Dedifferentiated amniotic fluid mesenchymal stem cell (primary cell): ENCODE data around the gene LRRC49.

ENCODE experiments used
- DNase-seq: peaks from one replicate; pipeline ENCODE4 v3.0.0-alpha.2; 2016; ENCODE audit errors: extremely low spot score

Gene LRRC49

GRCh38 chr15:71088155-71088554 lies 195.5 kb downstream of the LRRC49 start:
- DNase-seq = no peak

GRCh38 chr15:71088683-71089082 lies 196.1 kb downstream of the LRRC49 start:
- DNase-seq = no peak

- no peak for DNase-seq
Measured at GRCh38 chr15:71089801-71090200, 197.2 kb downstream of the LRRC49 start.

- DNase-seq = no peak
Measured at GRCh38 chr15:71091601-71092000, 199.0 kb downstream of the LRRC49 start.

DNA sequence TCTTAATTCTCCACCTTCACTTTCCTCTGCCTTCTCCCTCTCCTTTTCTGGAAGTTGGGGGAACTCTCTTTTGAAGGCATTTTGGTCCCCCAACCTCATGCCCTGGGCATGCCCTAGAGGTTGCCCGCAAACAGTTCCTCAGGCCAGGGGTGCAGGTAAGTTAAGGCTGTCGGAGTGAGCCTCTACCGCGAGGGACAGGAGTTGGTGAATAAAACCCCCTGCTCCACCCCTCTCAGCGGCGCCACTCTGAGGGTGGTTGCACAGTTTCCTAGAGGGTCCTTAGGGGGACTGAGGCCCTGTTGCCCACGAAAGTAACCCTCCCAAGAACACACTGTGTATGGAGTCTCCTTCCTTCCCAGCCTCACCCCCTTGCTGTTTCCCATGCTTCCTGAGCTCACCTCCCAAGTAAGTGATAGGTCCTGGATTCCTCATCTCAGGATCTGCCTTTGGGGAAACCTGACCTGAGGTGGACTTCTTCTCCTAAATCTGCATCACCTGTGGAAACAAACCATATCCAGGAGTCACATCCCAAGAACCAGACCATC lies 199.5 kb downstream of the LRRC49 start:
- no peak for DNase-seq

GRCh38 chr15:71093054-71094024 lies 200.7 kb downstream of the LRRC49 start:
- peak; percentile 37 for DNase-seq

GRCh38 chr15:71094137-71094536 lies 201.5 kb downstream of the LRRC49 start:
- no peak for DNase-seq

DNA sequence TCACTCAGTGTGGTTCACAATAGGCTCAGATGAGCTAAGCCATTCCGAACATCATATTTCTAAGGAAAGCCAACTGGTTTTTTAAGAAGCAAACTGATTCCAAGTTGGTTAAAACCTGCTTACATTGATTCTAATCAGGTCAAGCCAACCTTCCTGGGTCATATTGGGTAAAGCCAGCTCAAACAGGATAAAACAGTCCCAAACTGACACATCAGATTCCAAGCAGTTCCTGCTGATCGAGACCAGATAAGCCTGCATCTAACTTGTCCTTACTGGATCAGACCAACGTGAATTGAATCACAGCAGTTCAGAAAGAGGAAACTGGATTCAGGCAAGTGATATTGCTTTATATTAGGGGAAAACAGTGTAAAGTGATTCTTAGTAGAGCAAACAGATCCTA lies 204.1 kb downstream of the LRRC49 start:
- DNase-seq = no peak

DNA sequence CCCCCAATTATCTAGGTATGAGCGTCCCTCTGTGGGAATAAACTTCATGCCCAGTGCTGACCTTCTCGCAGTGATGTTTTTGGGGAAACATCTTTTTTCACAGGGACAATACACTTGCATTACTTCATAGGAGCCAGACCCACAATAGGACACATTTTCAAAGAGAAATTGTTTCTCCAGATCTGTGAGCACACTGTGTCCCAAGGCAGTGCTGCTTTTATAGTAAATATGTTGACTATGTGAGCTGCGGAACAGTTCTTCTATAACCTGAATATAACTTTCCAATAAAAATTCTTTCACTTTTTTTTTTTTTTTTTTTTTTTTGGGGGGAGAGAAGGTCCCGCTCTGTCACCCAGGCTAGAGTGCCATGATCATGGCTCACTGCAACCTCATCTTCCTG lies 205.3 kb downstream of the LRRC49 start:
- DNase-seq = no peak

DNA sequence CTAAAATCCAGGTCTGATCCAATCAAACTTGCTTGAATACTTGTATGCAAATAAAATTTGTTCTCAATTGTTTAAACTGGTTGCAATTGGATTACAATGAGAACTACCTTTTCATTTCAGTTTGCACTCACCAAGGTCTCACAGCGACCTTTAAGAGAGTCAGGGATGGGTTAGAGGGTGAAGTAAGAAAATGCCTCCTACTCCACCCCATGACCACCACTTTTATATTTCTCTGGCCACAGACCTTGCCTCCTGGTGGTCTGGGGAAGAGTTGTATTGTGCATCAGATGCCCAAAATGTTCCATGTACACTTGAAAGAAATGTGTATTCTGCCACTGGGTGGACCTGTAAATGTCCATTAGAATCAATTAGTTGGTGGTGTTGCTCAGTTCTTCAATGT lies 206.3 kb downstream of the LRRC49 start:
- DNase-seq = no peak
